Right lobe of liver (tissue), 6 donors: ENCODE measurements around the gene BTG2. TPM values are rescaled to one million over a fixed set of nuclear protein-coding genes. Genes with fewer than 3 reads are reported as not detected.

Source experiments
- ATAC-seq, 4 donors: fragments of 200-7000 bp; cut with Tn5 transposase; one replicate each; pipeline ENCODE4 v1.9.1; 2020; ENCODE audit warnings: mild to moderate bottlenecking in 4 of 4, moderate library complexity in 4 of 4
- DNase-seq, 3 donors: peaks; one replicate each; pipeline ENCODE4 v3.0.0-alpha.2; 2020
- H3K27ac ChIP-seq, 3 donors: fragments of 200-600 bp; one replicate each; pipeline ENCODE4 v1.8.0; 2022
- H3K27me3 ChIP-seq, 2 donors: fragments of 200-600 bp; one replicate each; pipeline ENCODE4 v1.8.0; 2022
- H3K36me3 ChIP-seq, 4 donors: fragments of 200-600 bp; sonication (generic) in 1 of 4; one replicate each; pipeline versions ENCODE4 v1.5.1 to v1.8.0; 2017 to 2022; ENCODE audit warnings: control low read depth in 1 of 4
- H3K4me1 ChIP-seq, 4 donors: fragments of 200-600 bp; sonication (generic) in 1 of 4; one replicate each; pipeline versions ENCODE4 v1.5.1 to v1.8.0; 2017 to 2022; ENCODE audit warnings: control low read depth in 1 of 4
- H3K4me3 ChIP-seq, 3 donors: fragments of 200-600 bp; one replicate each; pipeline ENCODE4 v1.8.0; 2022
- H3K9me3 ChIP-seq, 4 donors: fragments of 200-600 bp; sonication (generic) in 1 of 4; one replicate each; pipeline versions ENCODE4 v1.5.1 to v1.8.0; 2017 to 2022; ENCODE audit warnings: control low read depth in 1 of 4
- POLR2A ChIP-seq: fragments of 450-650 bp; IDR thresholded peaks from one replicate; pipeline ENCODE4 v1.6.1; 2017; ENCODE audit warnings: antibody characterized with exemption, mild to moderate bottlenecking
- WGBS: methylation state at CpG from one replicate; pipeline ENCODE4 v1.1.6; 2018; ENCODE audit warnings: low coverage, low lambda C conversion rate; ENCODE audit not compliant: insufficient coverage; ENCODE audit errors: missing lambda C conversion rate; 5-methylcytosine and 5-hydroxymethylcytosine counted together
- intact Hi-C, 2 donors: fragments of 100-400 bp; cut with DNase I; formaldehyde crosslinking; loops; one replicate each; pipeline versions ENCODE4 v1.11.2 to v1.14.1; 2022
- total RNA-seq, 6 experiments: library from RNA; depleted of rRNA in 2 of 6; stranded (reverse); fragments of >200 nt in 2 of 6; fragmentation: NEBNext Ultra II Directional in 3 of 6; extraction: Animal tissue kit (Norgen Biotek cat#: 25700) in 3 of 6; gene quantifications; one replicate each; pipeline versions ENCODE4 v1.1.0 to v1.2.4, GENCODE V29; 2016 to 2023
- TF ChIP-seq, protein P1 (sequence below), 4 donors: fragments of 200-600 bp in 3 of 4; fragments of 450-650 bp in 1 of 4; IDR thresholded peaks; one replicate each; pipeline versions ENCODE4 v1.5.1 to v1.8.0; 2016 to 2022; ENCODE audit warnings: antibody characterized with exemption in 4 of 4, mild to moderate bottlenecking in 2 of 4
- donor health status: DM: no; HTN: yes; CAD: no.
- donor health status: DM: no; HTN: no; CAD: no.
- donor health status: DM: no; HTN: no; CAD: no.
- donor health status: DM: no; HTN: yes; CAD: no.
- donor health status: DM: no; HTN: yes; CAD: no.

BTG2 gene
- total RNA-seq, 6 experiments from 2014 or later = 2.0 to 11.2 (median 5.4) TPM

DNA sequence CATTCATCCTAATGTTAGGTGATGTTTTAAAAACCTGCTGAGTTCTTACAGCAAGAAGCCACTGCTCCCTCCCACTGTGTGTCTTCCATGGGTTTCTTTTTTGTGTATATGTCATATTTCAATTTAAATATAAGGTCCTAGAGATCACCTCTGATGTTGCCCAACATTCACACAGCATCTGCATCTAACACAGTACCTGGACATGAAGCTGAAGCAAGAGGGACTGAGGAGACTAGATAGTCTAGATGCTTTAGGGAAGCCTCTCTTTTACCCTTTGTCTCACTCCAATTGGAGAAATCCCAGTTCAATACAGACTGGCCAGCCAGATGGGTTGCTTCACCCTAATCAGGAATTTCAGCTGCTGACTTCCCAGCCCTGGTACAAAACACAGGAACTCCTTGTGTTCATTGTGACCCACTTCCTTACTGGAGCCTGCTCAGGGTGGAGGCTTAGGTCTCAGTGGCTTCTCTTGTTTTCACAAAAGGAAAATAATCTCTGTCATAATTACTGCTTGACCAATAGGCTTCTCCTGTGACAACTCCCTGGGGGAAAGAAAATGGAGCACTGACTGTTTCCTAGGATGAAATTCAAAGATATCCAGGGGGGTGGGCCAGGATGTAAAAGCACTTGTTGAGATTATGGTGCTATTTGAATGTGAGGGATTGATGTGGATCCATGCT lies 17.3 kb downstream of the BTG2 start:
- Histone ChIP-seq H3K4me3 (no peak overlapping the region), H3K27me3 (no peaks in the 10 kb centered on the region), H3K4me1 (peaks cover 0 to 5% (median under 1%) of the 10 kb centered on the region in 4 donors), H3K36me3 (no peaks in the 10 kb centered on the region), H3K27ac (no peak overlapping the region), H3K9me3 (no peaks in the 10 kb centered on the region)
- TF ChIP-seq, protein P1, sequence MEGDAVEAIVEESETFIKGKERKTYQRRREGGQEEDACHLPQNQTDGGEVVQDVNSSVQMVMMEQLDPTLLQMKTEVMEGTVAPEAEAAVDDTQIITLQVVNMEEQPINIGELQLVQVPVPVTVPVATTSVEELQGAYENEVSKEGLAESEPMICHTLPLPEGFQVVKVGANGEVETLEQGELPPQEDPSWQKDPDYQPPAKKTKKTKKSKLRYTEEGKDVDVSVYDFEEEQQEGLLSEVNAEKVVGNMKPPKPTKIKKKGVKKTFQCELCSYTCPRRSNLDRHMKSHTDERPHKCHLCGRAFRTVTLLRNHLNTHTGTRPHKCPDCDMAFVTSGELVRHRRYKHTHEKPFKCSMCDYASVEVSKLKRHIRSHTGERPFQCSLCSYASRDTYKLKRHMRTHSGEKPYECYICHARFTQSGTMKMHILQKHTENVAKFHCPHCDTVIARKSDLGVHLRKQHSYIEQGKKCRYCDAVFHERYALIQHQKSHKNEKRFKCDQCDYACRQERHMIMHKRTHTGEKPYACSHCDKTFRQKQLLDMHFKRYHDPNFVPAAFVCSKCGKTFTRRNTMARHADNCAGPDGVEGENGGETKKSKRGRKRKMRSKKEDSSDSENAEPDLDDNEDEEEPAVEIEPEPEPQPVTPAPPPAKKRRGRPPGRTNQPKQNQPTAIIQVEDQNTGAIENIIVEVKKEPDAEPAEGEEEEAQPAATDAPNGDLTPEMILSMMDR (IDR thresholded peaks at IDR 0.05) = no peak
- ATAC-seq (peak in 1 of 4 donors; percentile 8), DNase-seq (no peak)
- intact Hi-C loops = no loop called here

DNA sequence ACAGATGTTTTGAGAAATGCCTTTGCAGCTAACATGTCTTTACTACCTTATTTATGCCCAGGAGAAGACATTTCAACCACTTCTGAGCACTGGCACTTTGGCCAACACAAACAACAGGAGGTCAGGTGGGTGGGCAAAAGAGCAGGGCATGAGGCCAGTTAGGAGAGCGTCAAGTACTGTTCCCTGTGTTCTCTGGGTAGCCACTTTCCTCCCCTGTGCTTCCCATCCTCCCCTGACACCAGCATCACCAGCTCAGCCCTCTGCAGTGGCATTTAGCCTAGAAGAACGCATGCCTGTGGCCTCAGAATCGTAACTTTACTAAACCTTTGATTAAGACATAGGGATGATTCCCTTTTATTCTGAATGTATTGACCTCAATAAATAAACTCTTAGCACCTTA lies 18.3 kb downstream of the BTG2 start:
- H3K27me3 ChIP-seq = no peaks in the 10 kb centered on the region
- ATAC-seq = no peak
- no peaks in the 10 kb centered on the region for H3K9me3 ChIP-seq
- no peak overlapping the region for H3K27ac ChIP-seq
- intact Hi-C loops = no loop called here
- H3K4me3 ChIP-seq = no peak overlapping the region
- DNase-seq = no peak
- H3K4me1 ChIP-seq = peaks cover 0 to 5% (median under 1%) of the 10 kb centered on the region in 4 donors
- 60% methylated on average over 2 of the region's 3 CpGs for WGBS
- TF ChIP-seq, protein P1 (IDR thresholded peaks at IDR 0.05) = no peak
- TF ChIP-seq POLR2A = no peak
- H3K36me3 ChIP-seq = no peaks in the 10 kb centered on the region

DNA sequence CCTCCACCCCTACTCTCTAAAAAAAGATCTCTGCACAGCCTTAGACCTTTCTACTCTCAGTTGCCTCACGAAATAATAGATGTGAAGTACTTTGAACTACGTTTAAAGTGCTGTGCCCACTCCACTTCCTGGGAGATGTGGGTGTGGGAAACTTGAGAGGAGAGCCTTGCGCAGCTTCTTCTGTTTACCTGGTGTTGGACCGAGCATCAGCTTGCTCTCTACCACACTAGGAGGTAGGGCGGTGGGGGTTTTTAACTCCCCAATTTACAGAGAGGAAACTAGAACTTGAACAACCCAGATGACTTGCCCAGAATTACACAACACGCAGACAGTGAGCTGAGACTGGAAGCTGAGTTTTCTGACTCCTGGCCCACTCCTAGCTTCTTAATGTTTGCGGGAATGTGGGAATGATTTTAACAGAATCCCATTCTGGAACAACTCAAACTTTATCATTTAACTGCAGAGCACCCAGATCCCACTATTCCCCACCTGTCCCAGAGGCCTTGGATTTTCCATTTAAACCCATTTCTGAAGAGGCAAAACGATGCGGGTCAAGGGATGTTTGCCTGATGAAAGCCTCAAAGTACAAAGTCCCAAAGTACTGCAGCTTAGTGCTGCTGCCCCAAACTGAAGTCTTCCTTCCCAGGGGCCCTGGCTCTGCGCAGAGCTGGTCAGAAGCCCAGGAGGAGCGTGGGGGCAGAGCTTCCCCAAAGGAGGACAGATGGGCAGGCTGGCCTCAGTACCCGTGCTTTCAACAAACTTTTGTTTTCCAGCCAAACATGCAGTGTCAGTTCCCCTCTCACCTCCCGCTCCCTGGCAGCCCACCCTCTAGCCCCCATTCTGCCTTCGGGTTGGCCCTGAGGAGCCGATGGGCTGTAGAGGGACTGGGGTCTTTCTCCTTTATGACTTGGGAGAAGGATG lies 19.0 kb downstream of the BTG2 start:
- Histone ChIP-seq H3K4me1 (peaks cover 0 to 5% (median under 1%) of the 10 kb centered on the region in 4 donors), H3K27ac (peak overlapping the region in 2 of 3 donors; percentile 16 to 37), H3K36me3 (no peaks in the 10 kb centered on the region), H3K9me3 (no peaks in the 10 kb centered on the region), H3K4me3 (no peak overlapping the region), H3K27me3 (no peaks in the 10 kb centered on the region)
- DNase-seq (no peak), ATAC-seq (no peak)
- intact Hi-C loops = no loop called here
- TF ChIP-seq, protein P1 (IDR thresholded peaks at IDR 0.05) = no peak
- TF ChIP-seq POLR2A = no peak
- 59% methylated on average over 11 of the region's 15 CpGs for WGBS

DNA sequence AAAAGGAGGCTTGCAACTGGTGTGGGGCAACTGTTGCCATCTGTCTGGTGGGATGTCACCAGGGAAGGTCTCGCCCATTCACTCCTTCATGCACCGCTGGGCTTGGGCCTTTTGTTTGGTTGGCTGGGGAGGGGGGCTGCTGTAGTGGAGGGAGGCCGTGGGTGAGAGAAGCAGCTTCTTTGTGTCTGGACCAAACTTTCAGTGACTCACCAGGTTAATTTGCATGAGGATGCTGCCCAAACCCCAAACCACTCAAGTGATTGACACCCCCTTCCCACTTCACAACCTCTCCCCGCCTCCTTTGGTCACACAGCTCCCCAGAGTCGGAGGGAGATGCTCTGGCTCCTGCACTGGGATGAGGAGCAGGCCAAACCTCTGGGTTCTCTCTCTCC lies 19.7 kb downstream of the BTG2 start:
- Histone ChIP-seq H3K9me3 (no peaks in the 10 kb centered on the region), H3K4me1 (peaks cover 0 to 5% (median under 1%) of the 10 kb centered on the region in 4 donors), H3K36me3 (no peaks in the 10 kb centered on the region), H3K27ac (peak overlapping the region in 2 of 3 donors; percentile 35 to 37), H3K4me3 (no peak overlapping the region), H3K27me3 (no peaks in the 10 kb centered on the region)
- no peak for TF ChIP-seq POLR2A
- TF ChIP-seq, protein P1 (IDR thresholded peaks at IDR 0.05) = no peak
- DNase-seq = no peak
- WGBS = 20% methylated on average over 1 of the region's 5 CpGs
- no peak for ATAC-seq
- intact Hi-C loops = no loop called here
